Neural cell (in vitro differentiated cells): ENCODE results near the gene LIPA. TPM values are rescaled to one million over a fixed set of nuclear protein-coding genes. Genes with fewer than 3 reads are reported as not detected.

ENCODE experiments used
- H2AFZ ChIP-seq: fragments of 200-600, 300-800 bp; sonication (generic), shearing (Covaris generic); 2 replicates; pipeline ENCODE4 v1.6.0; 2014; ENCODE audit warnings: low read depth, mild to moderate bottlenecking, antibody characterized with exemption, low read length, moderate library complexity
- H3F3A ChIP-seq: fragments of 200-600 bp; shearing (Covaris generic); 2 replicates; pipeline ENCODE4 v1.6.1; 2016; ENCODE audit warnings: mild to moderate bottlenecking, moderate library complexity, mixed read lengths, antibody characterized with exemption, low read length; ENCODE audit not compliant: insufficient read depth, poor library complexity, severe bottlenecking
- H3K27ac ChIP-seq: fragments of 200-600, 300-800 bp; sonication (generic), shearing (Covaris generic); 2 replicates; pipeline ENCODE4 v1.5.1; 2014; ENCODE audit warnings: mild to moderate bottlenecking, low read length, moderate library complexity
- H3K27me3 ChIP-seq: fragments of 300-800, 200-600 bp; sonication (generic), shearing (Covaris generic); 2 replicates; pipeline ENCODE4 v1.6.0; 2014; ENCODE audit warnings: mild to moderate bottlenecking, low read depth, low read length, moderate library complexity; ENCODE audit not compliant: insufficient read depth
- H3K36me3 ChIP-seq: fragments of 300-800, 200-600 bp; sonication (generic), shearing (Covaris generic); 2 replicates; pipeline ENCODE4 v1.5.1; 2014; ENCODE audit warnings: mild to moderate bottlenecking, antibody characterized with exemption, low read length, moderate library complexity; ENCODE audit not compliant: insufficient read depth
- H3K4me2 ChIP-seq: fragments of 300-800, 200-600 bp; sonication (generic), shearing (Covaris generic); 2 replicates; pipeline ENCODE4 v1.6.0; 2014; ENCODE audit warnings: mild to moderate bottlenecking, low read length
- H3K4me3 ChIP-seq: fragments of 300-800, 200-600 bp; sonication (generic), shearing (Covaris generic); 2 replicates; pipeline ENCODE4 v1.5.1; 2014; ENCODE audit warnings: mild to moderate bottlenecking, low read length, moderate library complexity
- H3K79me2 ChIP-seq: fragments of 200-600 bp; shearing (Covaris generic); replicated peaks from 2 replicates; pipeline ENCODE4 v1.6.0; 2014; ENCODE audit warnings: mild to moderate bottlenecking, low read length, moderate library complexity; ENCODE audit not compliant: insufficient read depth
- H3K9ac ChIP-seq: fragments of 300-800, 200-600 bp; sonication (generic), shearing (Covaris generic); 2 replicates; pipeline ENCODE4 v1.6.1; 2016; ENCODE audit warnings: mild to moderate bottlenecking, low read length, mixed read lengths
- H3K9me2 ChIP-seq: fragments of 200-600 bp; shearing (Covaris generic); 2 replicates; pipeline ENCODE4 v1.6.1; 2016; ENCODE audit warnings: mild to moderate bottlenecking, low read length, mixed read lengths; ENCODE audit not compliant: insufficient read depth
- H3K9me3 ChIP-seq: fragments of 200-600, 300-800 bp; sonication (generic), shearing (Covaris generic); 2 replicates; pipeline ENCODE4 v1.6.1; 2016; ENCODE audit warnings: mild to moderate bottlenecking, mixed run types, low read length, moderate library complexity, mixed read lengths
- H4K20me1 ChIP-seq: fragments of 200-600 bp; shearing (Covaris generic); 2 replicates; pipeline ENCODE4 v1.6.1; 2016; ENCODE audit warnings: mild to moderate bottlenecking, mixed run types; ENCODE audit not compliant: insufficient read depth
- CTCF ChIP-seq: fragments of 450-650 bp; IDR thresholded peaks from 2 replicates; pipeline ENCODE4 v1.5.1; 2014; ENCODE audit warnings: antibody characterized with exemption, mild to moderate bottlenecking, moderate library complexity; ENCODE audit not compliant: poor library complexity, severe bottlenecking
- EP300 ChIP-seq: fragments of 450-650 bp; conservative IDR thresholded peaks from 2 replicates; pipeline ENCODE4 v1.6.1; 2014; ENCODE audit warnings: antibody characterized with exemption, mild to moderate bottlenecking, moderate library complexity; ENCODE audit not compliant: poor library complexity, severe bottlenecking
- EZH2 ChIP-seq: fragments of 200-600, 300-800 bp; shearing (Covaris generic), sonication (generic); IDR thresholded peaks from 2 replicates; pipeline ENCODE4 v1.6.1; 2014; ENCODE audit warnings: antibody characterized with exemption, low read length, borderline replicate concordance, mild to moderate bottlenecking; ENCODE audit not compliant: insufficient read depth, poor library complexity, severe bottlenecking
- MXI1 ChIP-seq: fragments of 450-650 bp; conservative IDR thresholded peaks from 2 replicates; pipeline ENCODE4 v1.6.1; 2014; ENCODE audit warnings: antibody characterized with exemption, mild to moderate bottlenecking; ENCODE audit not compliant: poor library complexity, severe bottlenecking
- POLR2AphosphoS5 ChIP-seq: IDR thresholded peaks from 2 replicates; pipeline ENCODE4 v1.6.1; 2012
- RAD21 ChIP-seq: fragments of 450-650 bp; conservative IDR thresholded peaks from 2 replicates; pipeline ENCODE4 v1.6.1; 2014; ENCODE audit warnings: antibody characterized with exemption, mild to moderate bottlenecking, moderate library complexity
- REST ChIP-seq: IDR thresholded peaks from 2 replicates; pipeline ENCODE4 v1.6.1; 2012; ENCODE audit warnings: borderline replicate concordance
- SMC3 ChIP-seq: fragments of 450-650 bp; conservative IDR thresholded peaks from 2 replicates; pipeline ENCODE4 v1.6.1; 2014; ENCODE audit warnings: antibody characterized with exemption, mild to moderate bottlenecking, moderate library complexity; ENCODE audit not compliant: poor library complexity
- TAF1 ChIP-seq: IDR thresholded peaks from 2 replicates; pipeline ENCODE4 v1.6.1; 2012; ENCODE audit warnings: low read depth
- polyA plus RNA-seq: library from polyadenylated mRNA; depleted of rRNA; stranded (reverse); fragments of >200 nt; gene quantifications from 2 replicates; pipeline ENCODE4 v1.2.3, GENCODE V29; 2014

Gene LIPA
- polyA plus RNA-seq, 1 donor from 2014 or later, result 20.8 TPM

GRCh38 chr10:89240519-89240918 is 11.1 kb downstream of the LIPA start:
- Histone ChIP-seq H3K4me2 (no peak overlapping the region), H3K9ac (no peak overlapping the region), H3K9me3 (no peaks in the 10 kb centered on the region), H3F3A (no peaks in the 10 kb centered on the region), H4K20me1 (no peaks in the 10 kb centered on the region), H3K36me3 (no peaks in the 10 kb centered on the region), H3K27ac (no peak overlapping the region), H2AFZ (no peak overlapping the region), H3K79me2 (no peaks in the 10 kb centered on the region), H3K9me2 (no peaks in the 10 kb centered on the region), H3K27me3 (no peaks in the 10 kb centered on the region), H3K4me3 (no peak overlapping the region)
- TF ChIP-seq CTCF (no peak), RAD21 (no peak), POLR2AphosphoS5 (no peak), TAF1 (no peak), EP300 (no peak), REST (no peak), MXI1 (no peak), EZH2 (no peak)

GRCh38 chr10:89238956-89239644 is 12.5 kb downstream of the LIPA start:
- H2AFZ ChIP-seq, result no peak overlapping the region
- no peaks in the 10 kb centered on the region for H3K36me3 ChIP-seq
- H4K20me1 ChIP-seq, result no peaks in the 10 kb centered on the region
- no peak overlapping the region for H3K4me3 ChIP-seq
- TF ChIP-seq MXI1, result no peak
- TF ChIP-seq REST, result no peak
- no peak for TF ChIP-seq SMC3
- TF ChIP-seq TAF1, result no peak
- no peak for TF ChIP-seq POLR2AphosphoS5
- no peak for TF ChIP-seq CTCF
- TF ChIP-seq EZH2, result no peak
- no peak for TF ChIP-seq RAD21
- TF ChIP-seq EP300, result no peak
- no peak overlapping the region for H3K4me2 ChIP-seq
- H3K79me2 ChIP-seq, result no peaks in the 10 kb centered on the region
- H3F3A ChIP-seq, result no peaks in the 10 kb centered on the region
- no peak overlapping the region for H3K9ac ChIP-seq
- H3K27ac ChIP-seq, result no peak overlapping the region
- no peaks in the 10 kb centered on the region for H3K9me2 ChIP-seq
- no peaks in the 10 kb centered on the region for H3K27me3 ChIP-seq
- no peaks in the 10 kb centered on the region for H3K9me3 ChIP-seq
